K562 (cell line): ENCODE data around the gene DDX41. TPM values are rescaled to one million over a fixed set of nuclear protein-coding genes. Genes with fewer than 3 reads are reported as not detected.

Source experiments
- ATAC-seq: fragments of 200-7000 bp; cut with Tn5 transposase; 3 replicates; pipeline ENCODE4 v1.9.1; 2020; ENCODE audit warnings: moderate library complexity
- BruUV-seq: library from RNA; stranded (reverse); fragments of 400-500 nt; replicated peaks from 2 replicates; lab custom pipeline; 2021; lab: Mats Ljungman, UMichigan
- CTCF ChIA-PET: fragments of 300-600 bp; formaldehyde crosslinking; extraction: SDS; loops from one replicate; lab custom pipeline; 2021; ENCODE audit warnings: low intra/inter-chr PET ratio; lab: Yijun Ruan, JAX
- POLR2A ChIA-PET: fragments of 300-600, 350-650 bp; sonication (Branson Sonifier 250); formaldehyde crosslinking; extraction: SDS; loops from one replicate; lab custom pipeline; 2021; ENCODE audit warnings: antibody characterized with exemption, inconsistent platforms; lab: Yijun Ruan, JAX
- DNase-seq, 4 experiments: peaks; one replicate each; pipeline versions ENCODE4 v3.0.0 to v3.0.0-alpha.2; 2011 to 2018; ENCODE audit warnings: low spot score in 3 of 4, mixed read lengths in 3 of 4; ENCODE audit errors: extremely low read depth in 1 of 4
- FAIRE-seq: peaks from 2 replicates; lab custom pipeline; 2011; peaks lifted over from hg19 to GRCh38; lab: Jason Lieb, UNC
- H2AFZ ChIP-seq: 2 replicates; pipeline ENCODE4 v1.6.0; 2011; ENCODE audit warnings: low read depth, low read length, control low read depth, inconsistent platforms
- H3K27ac ChIP-seq: fragments of 200-600 bp; 3 replicates; pipeline ENCODE4 v1.8.0; 2011; ENCODE audit warnings: low read depth, mild to moderate bottlenecking, control low read depth, inconsistent platforms, low read length, moderate library complexity, mixed read lengths; ENCODE audit errors: extremely low read depth
- H3K27me3 ChIP-seq, 2 experiments: fragments of 300-600 bp in 1 of 2; 2 replicates in 1 of 2; 3 replicates in 1 of 2; pipeline versions ENCODE4 v1.6.0 to v1.8.0; 2011; ENCODE audit warnings: inconsistent platforms in 2 of 2, low read length in 2 of 2, mild to moderate bottlenecking in 1 of 2, mixed read lengths in 1 of 2, moderate library complexity in 1 of 2; ENCODE audit not compliant: control insufficient read depth in 2 of 2, insufficient read depth in 2 of 2
- H3K36me3 ChIP-seq: fragments of 300-600 bp; 3 replicates; pipeline ENCODE4 v1.8.0; 2011; ENCODE audit warnings: mild to moderate bottlenecking, low read length, inconsistent platforms; ENCODE audit not compliant: control insufficient read depth, insufficient read depth
- H3K4me1 ChIP-seq, 2 experiments: fragments of 200-600 bp in 1 of 2; replicated peaks in 1 of 2; 2 replicates in 1 of 2; 3 replicates in 1 of 2; pipeline versions ENCODE4 v1.5.1 to v1.8.0; 2011; ENCODE audit warnings: inconsistent platforms in 2 of 2, low read length in 2 of 2, mild to moderate bottlenecking in 1 of 2, mixed read lengths in 1 of 2, moderate library complexity in 1 of 2; ENCODE audit not compliant: control insufficient read depth in 2 of 2, insufficient read depth in 2 of 2
- H3K4me2 ChIP-seq: 2 replicates; pipeline ENCODE4 v1.6.1; 2011; ENCODE audit warnings: low read length, control low read depth, inconsistent platforms, mixed read lengths; ENCODE audit not compliant: insufficient read depth
- H3K4me3 ChIP-seq: fragments of 200-600 bp; sonication (generic), shearing (Covaris generic); 2 replicates; pipeline ENCODE4 v1.5.1; 2016; ENCODE audit warnings: control low read depth, inconsistent platforms
- H3K79me2 ChIP-seq: fragments of 200-600 bp; 3 replicates; pipeline ENCODE4 v1.8.0; 2011; ENCODE audit warnings: low read length, inconsistent platforms; ENCODE audit not compliant: control insufficient read depth, insufficient read depth
- H3K9ac ChIP-seq, 2 experiments: 2 replicates each; pipeline versions ENCODE4 v1.6.0 to v1.6.1; 2011; ENCODE audit warnings: low read depth in 2 of 2, low read length in 2 of 2, control low read depth in 1 of 2, inconsistent platforms in 1 of 2, mild to moderate bottlenecking in 1 of 2, mixed read lengths in 1 of 2; ENCODE audit not compliant: insufficient read depth in 1 of 2
- H3K9me1 ChIP-seq: one replicate; pipeline ENCODE4 v1.6.0; 2011; ENCODE audit warnings: inconsistent platforms, mild to moderate bottlenecking, low read length, moderate library complexity; ENCODE audit not compliant: control insufficient read depth, insufficient read depth
- H3K9me3 ChIP-seq: replicated peaks from 2 replicates; pipeline ENCODE4 v1.5.1; 2011; ENCODE audit warnings: low read depth, low read length, inconsistent platforms; ENCODE audit not compliant: control insufficient read depth, insufficient read depth
- H4K20me1 ChIP-seq: replicated peaks from 2 replicates; pipeline ENCODE4 v1.6.1; 2011; ENCODE audit warnings: low read length, inconsistent platforms, mixed read lengths; ENCODE audit not compliant: control insufficient read depth, insufficient read depth
- CBFA2T3 ChIP-seq: fragments of 450-650 bp; IDR thresholded peaks from 2 replicates; pipeline ENCODE4 v1.6.1; 2017
- EP400 ChIP-seq: fragments of 450-650 bp; IDR thresholded peaks from 2 replicates; pipeline ENCODE4 v1.6.1; 2017; ENCODE audit warnings: antibody characterized with exemption, mild to moderate bottlenecking, moderate library complexity
- KDM1A ChIP-seq, 2 experiments: fragments of 450-650 bp; IDR thresholded peaks; 2 replicates each; pipeline ENCODE4 v1.6.1; 2016; ENCODE audit warnings: mild to moderate bottlenecking in 2 of 2
- MCM3 ChIP-seq: fragments of 450-650 bp; IDR thresholded peaks from 2 replicates; pipeline ENCODE4 v1.6.1; 2016
- POLR2B ChIP-seq: fragments of 450-650 bp; IDR thresholded peaks from 2 replicates; pipeline ENCODE4 v1.6.1; 2018; ENCODE audit warnings: low read depth; ENCODE audit not compliant: partially characterized antibody
- RCOR1 ChIP-seq, 2 experiments: IDR thresholded peaks; 2 replicates each; pipeline ENCODE4 v1.6.1; 2012; ENCODE audit warnings: low read depth in 2 of 2, low read length in 2 of 2, borderline replicate concordance in 1 of 2, improper control_type of control experiment in 1 of 2
- SIN3A ChIP-seq, 2 experiments: fragments of 150-350 bp in 1 of 2; IDR thresholded peaks; 2 replicates each; pipeline ENCODE4 v1.6.1; 2011 to 2016; ENCODE audit warnings: borderline replicate concordance in 2 of 2, low read depth in 2 of 2, low read length in 2 of 2, mild to moderate bottlenecking in 2 of 2, moderate library complexity in 2 of 2; ENCODE audit not compliant: control insufficient read depth in 1 of 2
- YY1 ChIP-seq, 3 experiments: IDR thresholded peaks; 2 replicates each; pipeline ENCODE4 v1.6.1; 2011; ENCODE audit warnings: low read length in 2 of 3, mild to moderate bottlenecking in 2 of 3, moderate library complexity in 2 of 3, borderline replicate concordance in 1 of 3, control low read depth in 1 of 3, low read depth in 1 of 3; ENCODE audit not compliant: insufficient read depth in 3 of 3, insufficient replicate concordance in 2 of 3, control insufficient read depth in 1 of 3, insufficient read length in 1 of 3; ENCODE audit errors: extremely low read depth in 1 of 3
- ZNF121 ChIP-seq: sonication (generic); formaldehyde crosslinking; conservative IDR thresholded peaks from 2 replicates; pipeline ENCODE4 v1.8.0; 2022; ENCODE audit warnings: missing genetic modification reagents
- WGBS: fragments of 100-300 bp; shearing (Covaris generic); methylation state at CpG from one replicate; pipeline ENCODE4 v1.1.6; 2016; ENCODE audit warnings: low coverage, mixed read lengths; ENCODE audit not compliant: insufficient coverage; ENCODE audit errors: missing lambda C conversion rate; 5-methylcytosine and 5-hydroxymethylcytosine counted together
- in situ Hi-C: fragments of 300-500 bp; cut with MboI; formaldehyde crosslinking; loops from 4 replicates; pipeline ENCODE4 v1.15.0; 2018; ENCODE audit warnings: inconsistent platforms, mixed read lengths
- intact Hi-C: fragments of 100-400 bp; cut with micrococcal nuclease; formaldehyde crosslinking; loops from 2 replicates; pipeline ENCODE4 v1.14.2; 2022
- polyA plus RNA-seq, 8 experiments: library from polyadenylated mRNA; depleted of rRNA in 4 of 8; stranded (reverse) in 5 of 8; unstranded in 3 of 8; fragments of >200 nt; fragmentation: Nextera tagmentation in 2 of 8; fragmentation: Illumina TruSeq in 1 of 8; extraction: Ambion mirVana in 2 of 8; extraction: Trizol in 1 of 8; gene quantifications; 2 replicates each; pipeline versions ENCODE4 v1.2.1 to v1.2.3, GENCODE V29; 2011 to 2014; ENCODE audit warnings: inconsistent platforms in 1 of 8, missing spikeins in 1 of 8
- total RNA-seq, 7 experiments: library from RNA; depleted of rRNA in 6 of 7; stranded (reverse); fragments of >200 nt in 6 of 7; fragmentation: Illumina TruSeq in 2 of 7; extraction: Trizol in 2 of 7; gene quantifications; 2 replicates each; pipeline versions ENCODE4 v1.2.1 to v1.2.3, GENCODE V29; 2011 to 2021; ENCODE audit warnings: low replicate concordance in 1 of 7
- TF ChIP-seq, protein P1 (sequence below): sonication (generic); formaldehyde crosslinking; IDR thresholded peaks from 2 replicates; pipeline ENCODE4 v1.8.0; 2022; ENCODE audit warnings: missing genetic modification reagents, mild to moderate bottlenecking, moderate library complexity, borderline replicate concordance
- TF ChIP-seq, protein P2 (sequence below), 3 experiments: IDR thresholded peaks in 2 of 3; conservative IDR thresholded peaks in 1 of 3; 2 replicates each; pipeline ENCODE4 v1.5.1; 2011 to 2012; ENCODE audit warnings: low read length in 3 of 3, mild to moderate bottlenecking in 3 of 3, control low read depth in 2 of 3, improper control_type of control experiment in 1 of 3, inconsistent platforms in 1 of 3, low read depth in 1 of 3, mixed read lengths in 1 of 3, moderate library complexity in 1 of 3; ENCODE audit not compliant: insufficient read depth in 2 of 3
- TF ChIP-seq, protein P3 (sequence below): sonication (generic); formaldehyde crosslinking; IDR thresholded peaks from 2 replicates; pipeline ENCODE4 v1.9.0; 2022; ENCODE audit warnings: mild to moderate bottlenecking, missing genetic modification reagents
- TF ChIP-seq, protein P4 (sequence below): sonication (generic); formaldehyde crosslinking; IDR thresholded peaks from 2 replicates; pipeline ENCODE4 v1.8.0; 2022; ENCODE audit warnings: mild to moderate bottlenecking, missing genetic modification reagents

The DDX41 gene
- total and polyA plus RNA-seq, 9 of the 15 experiments (the other 6 are each of a cell fraction or from before 2014, with no cell fraction given): 38.2 to 284 (median 116) TPM

DNA sequence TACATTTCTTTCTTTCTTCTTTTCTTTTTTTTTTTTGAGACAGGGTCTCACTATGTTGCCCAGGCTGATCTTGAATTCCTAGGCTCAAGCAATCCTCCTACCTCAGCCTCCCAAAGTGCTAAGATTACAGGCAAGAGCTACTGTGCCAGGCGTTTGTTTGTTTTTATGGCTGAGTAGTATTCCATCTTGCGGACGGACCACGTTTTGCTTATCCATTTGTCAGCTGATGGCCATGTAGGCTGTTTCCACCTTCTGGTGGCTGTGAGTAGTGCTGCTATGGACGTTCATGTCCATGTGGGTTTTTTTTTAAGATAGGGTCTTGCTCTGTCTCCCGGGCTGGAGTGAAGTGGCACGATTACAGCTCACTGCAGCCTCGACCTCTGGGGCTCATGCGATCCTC lies 9.6 kb downstream of the DDX41 start:
- ChIA-PET POLR2A (interaction anchor here (4.5 kb wide), 1 partner anchor 9 kb away, joined by 26 read pairs; the partner anchor contains the start of gene PDLIM7), CTCF (no interaction called here)
- Histone ChIP-seq H3K27ac (peak overlapping the region; percentile 80), H3K27me3 (no peaks in the 10 kb centered on the region), H3K79me2 (peaks cover 15% of the 10 kb centered on the region; the same call in 2 of the 3 replicates), H3K9me3 (no peaks in the 10 kb centered on the region), H3K4me1 (peaks cover 27 to 68% of the 10 kb centered on the region in 2 experiments), H3K4me3 (no peak overlapping the region), H4K20me1 (no peaks in the 10 kb centered on the region), H3K9ac (peak overlapping the region; percentile 1 to 89; a peak in 1 of 4 replicates), H3K36me3 (peaks cover 45% of the 10 kb centered on the region), H3K9me1 (no peaks in the 10 kb centered on the region), H3K4me2 (no peak overlapping the region), H2AFZ (no peak overlapping the region)
- ATAC-seq: peak; percentile 43
- DNase-seq: peak in 1 of 4 experiments; percentile 68
- intact Hi-C loops: no loop called here
- in situ Hi-C loops: no loop called here
- FAIRE-seq: peak; percentile 92
- WGBS: 59% methylated on average over 9 of the region's 9 CpGs
- no TSS peak for BruUV-seq
- TF ChIP-seq, protein P1, sequence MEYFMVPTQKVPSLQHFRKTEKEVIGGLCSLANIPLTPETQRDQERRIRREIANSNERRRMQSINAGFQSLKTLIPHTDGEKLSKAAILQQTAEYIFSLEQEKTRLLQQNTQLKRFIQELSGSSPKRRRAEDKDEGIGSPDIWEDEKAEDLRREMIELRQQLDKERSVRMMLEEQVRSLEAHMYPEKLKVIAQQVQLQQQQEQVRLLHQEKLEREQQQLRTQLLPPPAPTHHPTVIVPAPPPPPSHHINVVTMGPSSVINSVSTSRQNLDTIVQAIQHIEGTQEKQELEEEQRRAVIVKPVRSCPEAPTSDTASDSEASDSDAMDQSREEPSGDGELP (CRISPR knock-in tag): peak; percentile 93
- TF ChIP-seq, protein P2, sequence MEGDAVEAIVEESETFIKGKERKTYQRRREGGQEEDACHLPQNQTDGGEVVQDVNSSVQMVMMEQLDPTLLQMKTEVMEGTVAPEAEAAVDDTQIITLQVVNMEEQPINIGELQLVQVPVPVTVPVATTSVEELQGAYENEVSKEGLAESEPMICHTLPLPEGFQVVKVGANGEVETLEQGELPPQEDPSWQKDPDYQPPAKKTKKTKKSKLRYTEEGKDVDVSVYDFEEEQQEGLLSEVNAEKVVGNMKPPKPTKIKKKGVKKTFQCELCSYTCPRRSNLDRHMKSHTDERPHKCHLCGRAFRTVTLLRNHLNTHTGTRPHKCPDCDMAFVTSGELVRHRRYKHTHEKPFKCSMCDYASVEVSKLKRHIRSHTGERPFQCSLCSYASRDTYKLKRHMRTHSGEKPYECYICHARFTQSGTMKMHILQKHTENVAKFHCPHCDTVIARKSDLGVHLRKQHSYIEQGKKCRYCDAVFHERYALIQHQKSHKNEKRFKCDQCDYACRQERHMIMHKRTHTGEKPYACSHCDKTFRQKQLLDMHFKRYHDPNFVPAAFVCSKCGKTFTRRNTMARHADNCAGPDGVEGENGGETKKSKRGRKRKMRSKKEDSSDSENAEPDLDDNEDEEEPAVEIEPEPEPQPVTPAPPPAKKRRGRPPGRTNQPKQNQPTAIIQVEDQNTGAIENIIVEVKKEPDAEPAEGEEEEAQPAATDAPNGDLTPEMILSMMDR (IDR thresholded peaks at IDR 0.05 in 2 of 3, conservative IDR thresholded peaks at IDR 0.05 in 1 of 3; ENCODE audit: insufficient read depth in 2 of 3, low read depth in 1 of 3, low read length in 3 of 3): peak; percentile 46 to 69 (median 52)
- TF ChIP-seq POLR2B: no peak
- TF ChIP-seq RCOR1 (IDR thresholded peaks at IDR 0.05; ENCODE audit: borderline replicate concordance in 1 of 2, low read depth in 2 of 2, low read length in 2 of 2): 0 out of 4 replicates have a peak, but pooled peaks of 1 of the 2 experiments have one; percentile 21
- TF ChIP-seq YY1 (IDR thresholded peaks at IDR 0.05; ENCODE audit: borderline replicate concordance in 1 of 3, control insufficient read depth in 1 of 3, extremely low read depth in 1 of 3, insufficient read depth in 3 of 3, insufficient read length in 1 of 3, insufficient replicate concordance in 2 of 3, low read depth in 1 of 3, low read length in 2 of 3): peak in 1 of 3 experiments; percentile 52
- TF ChIP-seq SIN3A (IDR thresholded peaks at IDR 0.05; ENCODE audit: borderline replicate concordance in 2 of 2, control insufficient read depth in 1 of 2, low read depth in 2 of 2, low read length in 2 of 2): no peak
- TF ChIP-seq MCM3: no peak
- TF ChIP-seq, protein P3, sequence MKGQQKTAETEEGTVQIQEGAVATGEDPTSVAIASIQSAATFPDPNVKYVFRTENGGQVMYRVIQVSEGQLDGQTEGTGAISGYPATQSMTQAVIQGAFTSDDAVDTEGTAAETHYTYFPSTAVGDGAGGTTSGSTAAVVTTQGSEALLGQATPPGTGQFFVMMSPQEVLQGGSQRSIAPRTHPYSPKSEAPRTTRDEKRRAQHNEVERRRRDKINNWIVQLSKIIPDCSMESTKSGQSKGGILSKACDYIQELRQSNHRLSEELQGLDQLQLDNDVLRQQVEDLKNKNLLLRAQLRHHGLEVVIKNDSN: peak; percentile 47
- TF ChIP-seq, protein P4, sequence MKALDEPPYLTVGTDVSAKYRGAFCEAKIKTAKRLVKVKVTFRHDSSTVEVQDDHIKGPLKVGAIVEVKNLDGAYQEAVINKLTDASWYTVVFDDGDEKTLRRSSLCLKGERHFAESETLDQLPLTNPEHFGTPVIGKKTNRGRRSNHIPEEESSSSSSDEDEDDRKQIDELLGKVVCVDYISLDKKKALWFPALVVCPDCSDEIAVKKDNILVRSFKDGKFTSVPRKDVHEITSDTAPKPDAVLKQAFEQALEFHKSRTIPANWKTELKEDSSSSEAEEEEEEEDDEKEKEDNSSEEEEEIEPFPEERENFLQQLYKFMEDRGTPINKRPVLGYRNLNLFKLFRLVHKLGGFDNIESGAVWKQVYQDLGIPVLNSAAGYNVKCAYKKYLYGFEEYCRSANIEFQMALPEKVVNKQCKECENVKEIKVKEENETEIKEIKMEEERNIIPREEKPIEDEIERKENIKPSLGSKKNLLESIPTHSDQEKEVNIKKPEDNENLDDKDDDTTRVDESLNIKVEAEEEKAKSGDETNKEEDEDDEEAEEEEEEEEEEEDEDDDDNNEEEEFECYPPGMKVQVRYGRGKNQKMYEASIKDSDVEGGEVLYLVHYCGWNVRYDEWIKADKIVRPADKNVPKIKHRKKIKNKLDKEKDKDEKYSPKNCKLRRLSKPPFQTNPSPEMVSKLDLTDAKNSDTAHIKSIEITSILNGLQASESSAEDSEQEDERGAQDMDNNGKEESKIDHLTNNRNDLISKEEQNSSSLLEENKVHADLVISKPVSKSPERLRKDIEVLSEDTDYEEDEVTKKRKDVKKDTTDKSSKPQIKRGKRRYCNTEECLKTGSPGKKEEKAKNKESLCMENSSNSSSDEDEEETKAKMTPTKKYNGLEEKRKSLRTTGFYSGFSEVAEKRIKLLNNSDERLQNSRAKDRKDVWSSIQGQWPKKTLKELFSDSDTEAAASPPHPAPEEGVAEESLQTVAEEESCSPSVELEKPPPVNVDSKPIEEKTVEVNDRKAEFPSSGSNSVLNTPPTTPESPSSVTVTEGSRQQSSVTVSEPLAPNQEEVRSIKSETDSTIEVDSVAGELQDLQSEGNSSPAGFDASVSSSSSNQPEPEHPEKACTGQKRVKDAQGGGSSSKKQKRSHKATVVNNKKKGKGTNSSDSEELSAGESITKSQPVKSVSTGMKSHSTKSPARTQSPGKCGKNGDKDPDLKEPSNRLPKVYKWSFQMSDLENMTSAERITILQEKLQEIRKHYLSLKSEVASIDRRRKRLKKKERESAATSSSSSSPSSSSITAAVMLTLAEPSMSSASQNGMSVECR (CRISPR knock-in tag): peak; percentile 43; the same call in 1 of the 2 replicates
- TF ChIP-seq EP400: peak; percentile 19; the same call in 1 of the 2 replicates
- TF ChIP-seq KDM1A (IDR thresholded peaks at IDR 0.05): peak in 1 of 2 experiments; percentile 37; a peak in 1 of 4 replicates
- TF ChIP-seq ZNF121 (CRISPR knock-in tag): peak; percentile 91
- TF ChIP-seq CBFA2T3: peak; percentile 7; the same call in 1 of the 2 replicates
